Measurements from ENCODE around the gene PLCD3. TPM values are rescaled to one million over a fixed set of nuclear protein-coding genes. Genes with fewer than 3 reads are reported as not detected.

Gene PLCD3
- total and polyA plus RNA-seq, 10 of the 15 experiments (the other 5 are each of a cell fraction or from before 2014, with no cell fraction given): 0.02 to 1.6 (median 0.44) TPM

DNA sequence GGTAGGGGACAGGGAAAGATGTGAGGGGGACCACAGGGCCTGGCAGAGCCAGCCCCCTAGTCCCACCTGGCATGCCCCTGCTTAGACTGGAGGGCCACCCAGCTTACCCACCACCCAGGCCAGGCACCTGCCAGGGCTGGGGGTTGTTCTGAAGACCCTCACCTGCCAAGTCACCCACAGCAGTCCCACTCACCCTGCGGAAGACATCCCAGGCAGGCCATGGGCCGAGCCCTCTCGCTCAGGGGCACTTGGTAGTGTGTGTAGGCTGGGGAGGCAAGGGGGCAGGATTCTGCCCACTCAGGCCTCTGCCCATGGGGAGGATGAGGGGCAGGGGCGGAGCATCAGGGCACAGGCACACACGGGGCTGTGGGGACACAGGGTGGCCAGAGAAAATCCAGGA, 4.0 kb downstream of the PLCD3 start (continued):
- TF ChIP-seq CUX1 (IDR thresholded peaks at IDR 0.05; ENCODE audit: insufficient replicate concordance, low read depth, low read length) (no peak), ZNF24 (IDR thresholded peaks at IDR 0.05) (no peak), NR2C1 (IDR thresholded peaks at IDR 0.05) (no peak), ESRRA (IDR thresholded peaks at IDR 0.05; ENCODE audit: low read length) (no peak), FOXK2 (IDR thresholded peaks at IDR 0.05) (no peak)

GRCh38 chr17:45127548-45128300, 4.6 kb downstream of the PLCD3 start:
- Histone ChIP-seq H3K9me3 (replicated peaks; ENCODE audit: control insufficient read depth, insufficient read depth, low read length) (no peaks in the 10 kb centered on the region), H3K27me3 (replicated peaks in 1 of 2; ENCODE audit: control insufficient read depth in 2 of 2, insufficient read depth in 2 of 2, low read length in 1 of 2) (no peaks in the 10 kb centered on the region), H3K9ac (ENCODE audit: control insufficient read depth, insufficient read depth, low read length) (no peak overlapping the region), H4K20me1 (ENCODE audit: control insufficient read depth, insufficient read depth) (no peaks in the 10 kb centered on the region), H3K4me2 (ENCODE audit: control insufficient read depth, insufficient read depth) (no peak overlapping the region), H3K4me3 (no peak overlapping the region), H2AFZ (ENCODE audit: control insufficient read depth, low read depth, low read length) (no peak overlapping the region), H3K27ac (ENCODE audit: control insufficient read depth, insufficient read depth) (no peak overlapping the region), H3K4me1 (ENCODE audit: control insufficient read depth, insufficient read depth, low read length) (no peaks in the 10 kb centered on the region), H3K79me2 (ENCODE audit: control insufficient read depth, insufficient read depth, low read length) (no peaks in the 10 kb centered on the region), H3K36me3 (ENCODE audit: control insufficient read depth in 2 of 2, insufficient read depth in 2 of 2, low read length in 1 of 2) (no peaks in the 10 kb centered on the region)
- in situ Hi-C loops (cut with MboI): loop anchor here (10.0 kb wide), 1 partner anchor 353 kb away; no protein-coding TSS in a partner anchor
- DNase-seq (ENCODE audit: low read depth, low spot score): no peak
- ChIA-PET CTCF (interaction anchor here (9.4 kb wide), 1 partner anchor 207 kb away, joined by 82 read pairs; no protein-coding TSS in a partner anchor), RAD21 (ENCODE audit: unreplicated experiment) (no interaction called here), POLR2A (no interaction called here), SMC1A (ENCODE audit: uncharacterized antibody, unreplicated experiment) (interaction anchor here (2.1 kb wide), 1 partner anchor 207 kb away, joined by 4 read pairs; no protein-coding TSS in a partner anchor)
- TF ChIP-seq, protein P1, sequence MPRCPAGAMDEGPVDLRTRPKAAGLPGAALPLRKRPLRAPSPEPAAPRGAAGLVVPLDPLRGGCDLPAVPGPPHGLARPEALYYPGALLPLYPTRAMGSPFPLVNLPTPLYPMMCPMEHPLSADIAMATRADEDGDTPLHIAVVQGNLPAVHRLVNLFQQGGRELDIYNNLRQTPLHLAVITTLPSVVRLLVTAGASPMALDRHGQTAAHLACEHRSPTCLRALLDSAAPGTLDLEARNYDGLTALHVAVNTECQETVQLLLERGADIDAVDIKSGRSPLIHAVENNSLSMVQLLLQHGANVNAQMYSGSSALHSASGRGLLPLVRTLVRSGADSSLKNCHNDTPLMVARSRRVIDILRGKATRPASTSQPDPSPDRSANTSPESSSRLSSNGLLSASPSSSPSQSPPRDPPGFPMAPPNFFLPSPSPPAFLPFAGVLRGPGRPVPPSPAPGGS (IDR thresholded peaks at IDR 0.05; ENCODE audit: borderline replicate concordance, insufficient read depth, low read depth, low read length, poor library complexity, severe bottlenecking): peak; percentile 88
- TF ChIP-seq ZNF24 (IDR thresholded peaks at IDR 0.05): no peak
- FAIRE-seq: no peak
- no TSS peak for BruUV-seq (replicated peaks)
- intact Hi-C loops (cut with micrococcal nuclease; ENCODE audit: unreplicated experiment): no loop called here
- no peak for ATAC-seq
- WGBS (ENCODE audit: insufficient coverage, insufficient replicate concordance, low lambda C conversion rate, missing lambda C conversion rate): 36% methylated on average over 20 of the region's 20 CpGs
